ENCODE measurements around the gene RPTOR. TPM values are rescaled to one million over a fixed set of nuclear protein-coding genes. Genes with fewer than 3 reads are reported as not detected.
A peak's percentile ranks its signal among the peaks of the same experiment; 100 is the strongest.
"Not testable (repeated sequence)": the region's sequence is repeated elsewhere in the genome, so short reads cannot be mapped to it uniquely, and the experiment has no call there.

The RPTOR gene
- total RNA-seq, 1 experiment from 2014 or later, result 27.0 TPM

DNA sequence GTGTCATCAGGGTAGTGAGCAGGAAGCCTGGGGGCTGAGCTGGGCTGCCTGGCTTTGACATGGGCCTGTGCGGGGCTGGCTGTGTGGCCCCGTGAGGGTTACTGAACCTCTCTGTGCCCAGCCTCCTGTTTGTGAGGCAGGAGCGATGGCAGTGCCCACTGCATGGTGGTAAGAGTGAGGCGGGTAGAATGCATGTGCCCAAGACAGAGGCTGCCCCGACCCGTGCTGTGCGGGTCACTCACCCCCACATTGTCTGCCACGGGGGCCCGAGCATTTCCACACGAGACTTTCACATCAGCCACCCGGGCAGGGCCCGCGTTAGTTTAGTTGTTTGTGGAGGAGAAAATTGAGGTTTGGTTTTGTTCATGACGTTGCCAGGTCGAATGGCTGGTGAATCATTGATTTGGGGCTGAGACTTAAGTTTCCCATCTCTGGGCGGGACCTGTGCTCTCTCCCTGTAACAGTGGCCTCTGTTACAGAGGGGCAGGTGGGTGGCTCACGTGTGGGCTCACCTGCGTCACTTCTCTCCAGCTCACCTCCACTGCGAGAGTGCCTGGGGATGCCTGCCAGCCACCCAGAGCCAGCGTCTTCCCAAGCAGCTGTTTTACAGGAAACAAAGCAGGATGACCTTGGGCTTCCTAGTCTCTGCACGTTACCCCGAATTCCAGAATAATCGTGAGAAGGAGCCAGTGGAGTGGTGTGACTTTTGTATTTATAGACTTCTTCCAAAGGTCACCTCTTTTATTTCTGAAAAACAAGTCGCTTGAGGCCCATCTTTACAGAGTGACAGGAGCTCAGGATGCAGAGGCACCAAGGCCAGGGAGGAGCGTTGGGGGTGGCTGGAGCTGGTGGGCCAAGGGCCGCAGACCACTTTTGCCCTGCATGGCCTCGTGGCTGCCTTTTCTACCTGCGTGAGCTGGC, 150.6 kb downstream of the RPTOR start:
- Histone ChIP-seq H3K9me3 (replicated peaks) (no peaks in the 10 kb centered on the region), H3K27ac (no peak overlapping the region), H3K27me3 (replicated peaks) (no peaks in the 10 kb centered on the region), H3K36me3 (no peaks in the 10 kb centered on the region; the same call in none of the 2 replicates), H3K4me1 (replicated peaks) (no peaks in the 10 kb centered on the region), H3K4me3 (no peak overlapping the region)
- DNase-seq (ENCODE audit: low read depth in 1 of 2, low spot score in 2 of 2), result no peak

DNA sequence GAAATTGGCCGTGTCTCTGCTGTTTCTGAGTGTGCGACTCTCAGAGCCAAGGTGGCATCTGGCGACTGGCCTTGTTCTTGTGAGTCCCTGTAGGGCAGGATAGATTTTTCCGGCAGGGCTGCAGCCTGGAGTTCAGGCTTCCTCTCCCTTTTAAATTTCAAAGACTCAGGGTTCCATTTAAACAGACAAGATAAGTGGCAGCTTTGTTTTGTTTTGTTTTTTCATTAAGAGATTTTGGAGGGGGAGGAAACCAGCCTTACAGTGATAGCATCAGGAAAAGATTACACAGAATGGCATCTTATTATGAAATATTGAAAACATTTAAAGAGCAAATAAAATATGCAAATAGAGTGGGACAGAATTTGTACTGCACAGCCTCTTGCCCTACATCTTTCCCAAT, 151.3 kb downstream of the RPTOR start:
- DNase-seq (ENCODE audit: low read depth in 1 of 2, low spot score in 2 of 2), result no peak
- Histone ChIP-seq H3K4me3 (no peak overlapping the region), H3K27ac (no peak overlapping the region), H3K4me1 (replicated peaks) (no peaks in the 10 kb centered on the region), H3K27me3 (replicated peaks) (no peaks in the 10 kb centered on the region), H3K36me3 (no peaks in the 10 kb centered on the region; the same call in none of the 2 replicates), H3K9me3 (replicated peaks) (no peaks in the 10 kb centered on the region)

DNA sequence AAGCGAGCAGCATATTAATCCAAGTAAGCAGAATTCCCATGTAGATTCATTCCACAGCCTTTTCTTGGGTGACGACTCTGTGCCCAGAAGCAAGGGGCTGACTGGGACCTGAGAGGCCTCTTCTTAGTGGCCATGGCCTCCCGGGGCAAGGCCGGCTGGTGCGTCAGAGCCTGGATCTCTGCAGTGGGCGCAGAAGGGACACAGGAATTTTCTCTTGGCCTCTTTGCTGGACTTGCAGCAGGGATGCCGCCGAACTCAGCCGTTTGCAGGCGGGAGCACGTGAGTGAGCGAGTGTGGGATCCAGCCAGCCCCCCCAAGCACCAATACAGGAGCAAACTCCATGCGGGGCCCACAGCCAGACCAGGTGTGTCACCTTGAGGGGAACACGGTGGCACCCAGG, 151.8 kb downstream of the RPTOR start:
- H3K36me3 ChIP-seq, result no peaks in the 10 kb centered on the region; the same call in none of the 2 replicates
- H3K4me3 ChIP-seq, result no peak overlapping the region
- DNase-seq (ENCODE audit: low read depth in 1 of 2, low spot score in 2 of 2), result no peak
- H3K9me3 ChIP-seq (replicated peaks), result no peaks in the 10 kb centered on the region
- H3K4me1 ChIP-seq (replicated peaks), result no peaks in the 10 kb centered on the region
- no peaks in the 10 kb centered on the region for H3K27me3 ChIP-seq (replicated peaks)
- no peak overlapping the region for H3K27ac ChIP-seq

DNA sequence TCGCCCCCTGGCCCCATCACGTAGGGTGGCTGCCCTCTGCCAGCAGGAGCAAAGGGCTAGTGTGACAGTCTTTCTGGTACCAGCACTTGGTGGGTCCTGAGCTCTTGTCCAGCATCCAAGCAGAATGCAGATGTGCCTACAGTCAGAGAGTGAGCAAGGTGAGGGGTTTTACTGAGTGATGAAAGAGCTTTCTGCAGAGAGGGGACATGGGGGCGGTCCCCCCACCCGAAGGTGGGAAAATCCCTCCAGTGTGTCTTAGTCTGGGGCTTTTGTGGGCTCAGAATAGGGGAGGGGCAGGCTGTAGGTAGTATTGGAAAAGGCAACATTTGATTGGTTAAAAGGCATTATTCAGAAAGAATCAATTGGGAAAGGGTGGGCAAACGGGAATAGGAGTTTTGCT, 152.3 kb downstream of the RPTOR start:
- H3K27ac ChIP-seq, result no peak overlapping the region
- no peaks in the 10 kb centered on the region; the same call in none of the 2 replicates for H3K36me3 ChIP-seq
- no peak for DNase-seq (ENCODE audit: low read depth in 1 of 2, low spot score in 2 of 2)
- no peak overlapping the region for H3K4me3 ChIP-seq
- H3K27me3 ChIP-seq (replicated peaks), result no peaks in the 10 kb centered on the region
- H3K9me3 ChIP-seq (replicated peaks), result no peaks in the 10 kb centered on the region
- no peaks in the 10 kb centered on the region for H3K4me1 ChIP-seq (replicated peaks)

DNA sequence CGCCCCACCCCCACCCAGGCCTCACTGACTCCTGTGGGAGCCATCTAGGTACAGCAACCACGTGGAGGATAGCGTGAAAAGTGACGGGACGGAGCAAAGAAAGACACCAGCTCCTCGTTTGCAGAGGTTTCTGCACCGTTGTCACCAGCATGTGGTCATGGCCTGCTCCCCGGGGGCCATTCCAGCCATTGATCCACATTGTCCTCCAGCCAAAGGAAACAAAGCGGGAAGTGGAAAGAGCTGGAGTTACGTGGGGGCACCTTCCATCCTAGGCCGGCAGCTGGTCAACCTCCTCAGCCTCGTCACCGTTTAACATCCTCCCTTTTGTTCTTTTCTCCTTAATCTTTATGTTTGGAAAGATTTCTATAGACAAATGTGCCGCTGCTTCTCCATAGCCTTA, 153.7 kb downstream of the RPTOR start:
- H3K27ac ChIP-seq, result no peak overlapping the region
- H3K4me1 ChIP-seq (replicated peaks), result no peaks in the 10 kb centered on the region
- DNase-seq (ENCODE audit: low read depth in 1 of 2, low spot score in 2 of 2), result no peak
- no peak overlapping the region for H3K4me3 ChIP-seq
- H3K27me3 ChIP-seq (replicated peaks), result no peaks in the 10 kb centered on the region
- no peaks in the 10 kb centered on the region; the same call in none of the 2 replicates for H3K36me3 ChIP-seq
- no peaks in the 10 kb centered on the region for H3K9me3 ChIP-seq (replicated peaks)

DNA sequence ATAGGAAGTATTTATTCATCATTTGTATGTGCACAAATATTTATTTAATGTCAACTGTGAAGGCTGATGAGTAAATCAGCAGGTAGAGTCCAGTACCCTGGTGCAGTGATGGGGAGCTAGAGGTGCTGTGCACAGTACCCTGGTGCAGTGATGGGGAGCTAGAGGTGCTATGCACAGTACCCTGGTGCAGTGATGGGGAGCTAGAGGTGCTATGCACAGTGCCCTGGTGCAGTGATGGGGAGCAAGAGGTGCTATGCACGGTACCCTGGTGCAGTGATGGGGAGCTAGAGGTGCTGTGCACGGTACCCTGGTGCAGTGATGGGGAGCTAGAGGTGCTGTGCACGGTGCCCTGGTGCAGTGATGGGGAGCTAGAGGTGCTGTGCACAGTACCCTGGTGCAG, 154.6 kb downstream of the RPTOR start:
- DNase-seq (ENCODE audit: low read depth in 1 of 2, low spot score in 2 of 2); H3K36me3 ChIP-seq; H3K9me3 ChIP-seq (replicated peaks); H3K4me3 ChIP-seq; H3K27ac ChIP-seq; H3K27me3 ChIP-seq (replicated peaks); H3K4me1 ChIP-seq (replicated peaks): not testable (repeated sequence)

DNA sequence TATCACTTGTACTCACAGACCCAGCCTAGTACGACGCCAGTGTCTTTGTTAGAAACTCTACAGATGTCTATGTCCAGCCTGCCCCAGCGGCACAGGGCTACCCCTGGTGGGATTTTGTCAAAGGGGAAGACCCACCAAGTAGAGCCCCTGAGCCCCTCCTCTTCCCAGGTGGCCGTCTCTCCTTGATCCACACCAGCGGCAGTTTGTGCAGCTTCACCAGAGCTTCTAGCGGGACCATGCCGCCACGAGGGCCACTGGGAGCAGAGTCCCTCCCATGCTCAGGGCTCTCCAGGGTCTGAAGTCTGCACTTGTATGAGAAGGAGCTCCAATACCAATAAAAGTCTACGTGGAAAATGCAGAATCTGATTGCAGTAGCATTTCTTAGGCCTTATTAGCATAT, 157.1 kb downstream of the RPTOR start:
- DNase-seq (ENCODE audit: low read depth in 1 of 2, low spot score in 2 of 2), result no peak
- H3K27ac ChIP-seq, result no peak overlapping the region
- no peak overlapping the region for H3K4me3 ChIP-seq
- H3K4me1 ChIP-seq (replicated peaks), result peaks cover 27% of the 10 kb centered on the region
- no peaks in the 10 kb centered on the region; the same call in 1 of the 2 replicates for H3K36me3 ChIP-seq
- H3K27me3 ChIP-seq (replicated peaks), result no peaks in the 10 kb centered on the region
- H3K9me3 ChIP-seq (replicated peaks), result no peaks in the 10 kb centered on the region

DNA sequence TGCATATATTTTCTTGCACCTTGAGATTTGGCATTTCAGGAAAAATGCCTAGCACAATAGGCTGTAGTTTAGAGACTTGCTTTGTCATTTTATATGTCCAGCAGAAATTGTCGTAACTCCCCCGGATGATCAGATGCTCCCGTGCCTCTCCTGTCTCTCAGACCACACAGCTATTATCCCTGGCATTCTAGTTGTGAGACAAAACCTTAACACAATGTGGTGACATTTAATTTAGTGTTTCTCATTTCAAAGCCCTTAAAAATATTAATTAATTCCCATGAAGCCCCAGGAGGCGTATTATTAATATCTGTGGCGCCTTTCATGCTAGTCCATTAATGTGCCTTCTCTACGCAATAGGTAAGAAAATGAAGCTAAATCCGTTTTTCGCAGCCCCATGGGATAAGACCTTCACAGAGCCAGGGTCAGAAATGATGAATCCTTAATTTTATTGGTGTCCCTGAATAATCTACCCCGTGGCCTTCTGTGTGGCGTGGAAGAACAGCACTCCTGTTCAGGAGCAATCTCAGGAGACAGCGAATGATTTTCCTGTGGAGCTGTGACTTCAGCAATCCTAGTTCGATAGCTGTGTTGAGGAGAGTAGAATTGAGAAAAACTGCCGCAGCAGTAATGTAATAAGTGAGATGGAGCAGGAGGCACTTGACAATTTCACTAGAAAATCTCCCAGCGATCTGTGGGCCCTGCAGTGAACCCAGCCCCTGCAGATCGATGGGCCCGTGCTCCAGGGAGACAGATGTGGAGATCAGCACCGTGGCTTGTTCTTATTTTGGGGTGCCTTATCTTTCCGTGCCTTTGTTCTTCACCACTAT, 157.9 kb downstream of the RPTOR start:
- Histone ChIP-seq H3K27me3 (replicated peaks) (no peaks in the 10 kb centered on the region), H3K36me3 (no peaks in the 10 kb centered on the region; the same call in none of the 2 replicates), H3K9me3 (replicated peaks) (no peaks in the 10 kb centered on the region), H3K4me3 (no peak overlapping the region), H3K4me1 (replicated peaks) (peaks cover 35% of the 10 kb centered on the region), H3K27ac (no peak overlapping the region)
- no peak for DNase-seq (ENCODE audit: low read depth in 1 of 2, low spot score in 2 of 2)

DNA sequence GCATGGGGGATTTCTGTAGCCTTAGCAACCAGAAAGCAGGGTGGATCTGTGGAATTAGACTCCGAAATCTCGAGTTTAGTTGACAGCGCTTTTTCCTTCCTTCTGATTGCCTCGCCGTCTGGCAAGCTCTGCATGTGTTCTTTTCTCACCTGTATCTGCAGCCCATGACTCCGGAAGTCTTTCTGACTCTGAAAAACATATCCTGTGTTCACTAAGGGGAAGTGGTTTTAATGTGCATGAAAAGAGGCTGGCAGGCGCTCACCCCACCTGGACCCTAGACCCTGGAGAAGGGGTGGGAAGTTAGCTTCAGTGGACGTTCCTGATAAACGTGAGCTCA, 158.5 kb downstream of the RPTOR start:
- peaks cover 40% of the 10 kb centered on the region for H3K4me1 ChIP-seq (replicated peaks)
- no peak for DNase-seq (ENCODE audit: low read depth in 1 of 2, low spot score in 2 of 2)
- H3K9me3 ChIP-seq (replicated peaks), result no peaks in the 10 kb centered on the region

DNA sequence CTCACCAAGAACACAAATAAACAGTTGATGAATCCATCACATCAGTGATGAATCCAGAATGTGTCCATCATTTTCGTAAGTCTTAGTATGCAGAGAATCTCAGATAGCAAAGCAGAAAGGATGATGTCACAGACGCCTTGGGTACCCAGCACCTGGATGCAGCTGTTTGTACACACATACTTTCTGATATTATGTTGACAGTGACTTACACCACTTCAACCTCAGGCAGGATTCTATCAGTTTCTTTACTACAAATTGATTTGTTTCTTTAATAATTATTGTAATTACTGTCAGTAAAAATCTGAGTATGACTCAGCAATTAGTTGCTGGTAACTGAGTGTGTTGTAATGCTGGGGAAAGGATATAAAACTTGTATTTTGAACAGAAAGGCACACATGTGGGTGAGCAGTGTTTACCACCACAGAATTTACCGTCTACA, 159.8 kb downstream of the RPTOR start:
- Histone ChIP-seq H3K4me3 (no peak overlapping the region), H3K27ac (0 out of 2 replicates have a peak overlapping the region, but pooled peaks have one; percentile 2), H3K36me3 (peaks cover 10% of the 10 kb centered on the region), H3K27me3 (replicated peaks) (no peaks in the 10 kb centered on the region), H3K4me1 (replicated peaks) (peaks cover 40% of the 10 kb centered on the region), H3K9me3 (replicated peaks) (no peaks in the 10 kb centered on the region)
- DNase-seq (ENCODE audit: low read depth in 1 of 2, low spot score in 2 of 2), result no peak

More for the DNA sequence above, 158.5 kb downstream of the RPTOR start:
- H3K27ac ChIP-seq, result no peak overlapping the region
- no peak overlapping the region for H3K4me3 ChIP-seq
- H3K36me3 ChIP-seq, result peaks cover 5% of the 10 kb centered on the region
- no peaks in the 10 kb centered on the region for H3K27me3 ChIP-seq (replicated peaks)

DNA sequence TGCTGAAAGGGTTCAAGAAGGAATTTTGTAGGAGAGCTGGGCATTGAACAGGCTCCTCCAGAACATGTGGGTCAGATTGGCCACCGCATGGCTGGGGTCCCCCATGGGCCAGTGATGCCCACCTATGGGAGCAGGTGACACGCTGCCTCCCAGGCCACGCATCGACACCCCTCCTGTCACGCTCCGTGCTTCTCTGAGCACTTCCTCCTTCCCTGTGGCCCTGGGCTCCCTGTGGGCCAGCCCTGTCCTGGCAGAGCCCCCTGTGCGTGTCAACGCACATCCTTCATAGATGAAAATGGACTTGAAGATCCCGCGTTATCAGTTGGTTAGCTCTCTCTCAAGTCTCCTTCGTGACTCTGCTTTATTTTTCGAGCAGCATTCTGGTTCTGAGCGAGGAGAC, 160.3 kb downstream of the RPTOR start:
- H3K4me3 ChIP-seq, result no peak overlapping the region
- 0 out of 2 replicates have a peak overlapping the region, but pooled peaks have one; percentile 2 for H3K27ac ChIP-seq
- peaks cover 41% of the 10 kb centered on the region for H3K4me1 ChIP-seq (replicated peaks)
- DNase-seq (ENCODE audit: low read depth in 1 of 2, low spot score in 2 of 2), result no peak
- peaks cover 11% of the 10 kb centered on the region for H3K36me3 ChIP-seq
- H3K9me3 ChIP-seq (replicated peaks), result no peaks in the 10 kb centered on the region
- no peaks in the 10 kb centered on the region for H3K27me3 ChIP-seq (replicated peaks)

DNA sequence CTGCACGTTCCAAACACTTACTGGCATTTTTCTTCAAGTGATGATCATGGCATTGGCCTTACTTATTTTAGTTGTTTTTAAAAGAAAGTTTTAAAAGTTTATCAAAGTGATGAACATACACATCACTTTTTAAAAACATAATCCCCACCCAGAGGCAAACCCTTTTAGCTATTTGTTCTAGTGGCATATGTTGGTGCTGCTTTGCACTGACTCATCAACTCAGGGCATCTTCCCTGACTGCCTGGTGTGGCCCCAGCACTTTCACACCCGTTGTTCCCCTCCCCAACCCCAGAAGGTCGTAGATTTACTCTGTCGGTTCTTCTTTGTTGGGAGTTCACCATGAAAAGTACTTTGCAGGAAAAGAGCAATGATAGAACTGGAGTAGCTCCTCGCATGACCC, 161.3 kb downstream of the RPTOR start:
- no peak overlapping the region for H3K4me3 ChIP-seq
- H3K9me3 ChIP-seq (replicated peaks), result no peaks in the 10 kb centered on the region
- H3K4me1 ChIP-seq (replicated peaks), result peaks cover 52% of the 10 kb centered on the region
- no peaks in the 10 kb centered on the region for H3K27me3 ChIP-seq (replicated peaks)
- peaks cover 11% of the 10 kb centered on the region for H3K36me3 ChIP-seq
- no peak for DNase-seq (ENCODE audit: low read depth in 1 of 2, low spot score in 2 of 2)
- H3K27ac ChIP-seq, result peak overlapping the region; percentile 20

DNA sequence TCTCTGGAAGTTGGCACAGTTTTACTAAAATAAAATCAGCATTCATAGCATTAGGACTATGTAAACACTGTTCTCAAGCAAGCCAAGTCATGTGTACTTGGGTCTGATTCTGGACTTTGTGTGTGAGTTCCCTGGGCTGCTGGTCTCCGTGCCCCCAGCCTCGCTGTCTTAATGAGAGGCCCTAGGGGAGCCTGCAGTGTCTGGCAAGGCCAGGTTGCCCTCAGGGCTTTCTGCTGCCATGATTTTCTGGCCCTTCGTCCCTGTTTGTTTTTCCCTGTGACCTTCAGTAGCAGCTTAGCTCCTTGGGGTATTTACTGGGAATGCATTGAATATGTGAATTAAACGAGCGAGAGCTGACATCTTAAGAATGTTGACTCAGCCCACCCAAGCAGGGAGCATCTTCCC, 161.8 kb downstream of the RPTOR start:
- peaks cover 57% of the 10 kb centered on the region for H3K4me1 ChIP-seq (replicated peaks)
- no peaks in the 10 kb centered on the region for H3K9me3 ChIP-seq (replicated peaks)
- H3K27me3 ChIP-seq (replicated peaks), result no peaks in the 10 kb centered on the region
- peak overlapping the region; percentile 20 for H3K27ac ChIP-seq
- H3K36me3 ChIP-seq, result peaks cover 14% of the 10 kb centered on the region
- DNase-seq (ENCODE audit: low read depth in 1 of 2, low spot score in 2 of 2), result peak; percentile 80 to 88
- no peak overlapping the region for H3K4me3 ChIP-seq

DNA sequence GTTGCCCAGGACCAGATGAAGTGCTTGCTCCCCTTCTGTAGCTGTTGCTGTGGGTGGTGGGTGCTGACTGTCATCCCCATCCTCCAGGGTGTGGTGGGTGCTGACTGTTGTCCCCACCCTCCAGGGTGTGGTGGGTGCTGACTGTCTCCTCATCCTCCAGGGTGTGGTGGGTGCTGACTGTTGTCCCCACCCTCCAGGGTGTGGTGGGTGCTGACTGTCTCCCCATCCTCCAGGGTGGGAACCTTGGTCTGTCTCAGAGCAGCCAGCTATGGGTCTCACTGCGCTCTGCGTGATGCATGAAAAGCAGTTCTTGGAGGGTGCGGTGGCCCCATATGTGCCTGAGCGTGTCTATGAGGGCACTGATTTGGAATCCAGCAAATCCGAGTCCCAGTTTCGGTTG, 163.8 kb downstream of the RPTOR start:
- peaks cover 14% of the 10 kb centered on the region for H3K36me3 ChIP-seq
- no peaks in the 10 kb centered on the region for H3K9me3 ChIP-seq (replicated peaks)
- peaks cover 69% of the 10 kb centered on the region for H3K4me1 ChIP-seq (replicated peaks)
- DNase-seq (ENCODE audit: low read depth in 1 of 2, low spot score in 2 of 2), result no peak
- no peak overlapping the region for H3K27ac ChIP-seq
- H3K4me3 ChIP-seq, result no peak overlapping the region
- no peaks in the 10 kb centered on the region for H3K27me3 ChIP-seq (replicated peaks)

Data from SJSA1 (cell line).